Measurements from ENCODE around the gene NECAB2.
A peak's percentile ranks its signal among the peaks of the same experiment; 100 is the strongest.

NECAB2 gene

GRCh38 chr16:83996481-83997252, 28.6 kb downstream of the NECAB2 start:
- H3K9me2 ChIP-seq (replicated peaks; ENCODE audit: control insufficient read depth, low read length), result no peaks in the 10 kb centered on the region
- no peaks in the 10 kb centered on the region; the same call in 1 of the 2 replicates for H3K27me3 ChIP-seq (ENCODE audit: control insufficient read depth, low read length)
- no peaks in the 10 kb centered on the region for H3K79me2 ChIP-seq (ENCODE audit: control insufficient read depth, low read length)
- no peaks in the 10 kb centered on the region for H3K4me1 ChIP-seq (ENCODE audit: control insufficient read depth, low read length)
- no peak overlapping the region for H3K27ac ChIP-seq (ENCODE audit: low read depth, low read length)
- H3K36me3 ChIP-seq (ENCODE audit: control insufficient read depth, low read length), result no peaks in the 10 kb centered on the region
- no peaks in the 10 kb centered on the region for H4K20me1 ChIP-seq (ENCODE audit: control insufficient read depth, insufficient read depth, low read depth, low read length)
- H3K9me3 ChIP-seq (ENCODE audit: control insufficient read depth, insufficient read depth, low read length), result no peaks in the 10 kb centered on the region
- no peaks in the 10 kb centered on the region for H3F3A ChIP-seq (ENCODE audit: control insufficient read depth, insufficient read depth)
- H3K4me2 ChIP-seq (ENCODE audit: low read length), result no peak overlapping the region
- TF ChIP-seq, protein P1, sequence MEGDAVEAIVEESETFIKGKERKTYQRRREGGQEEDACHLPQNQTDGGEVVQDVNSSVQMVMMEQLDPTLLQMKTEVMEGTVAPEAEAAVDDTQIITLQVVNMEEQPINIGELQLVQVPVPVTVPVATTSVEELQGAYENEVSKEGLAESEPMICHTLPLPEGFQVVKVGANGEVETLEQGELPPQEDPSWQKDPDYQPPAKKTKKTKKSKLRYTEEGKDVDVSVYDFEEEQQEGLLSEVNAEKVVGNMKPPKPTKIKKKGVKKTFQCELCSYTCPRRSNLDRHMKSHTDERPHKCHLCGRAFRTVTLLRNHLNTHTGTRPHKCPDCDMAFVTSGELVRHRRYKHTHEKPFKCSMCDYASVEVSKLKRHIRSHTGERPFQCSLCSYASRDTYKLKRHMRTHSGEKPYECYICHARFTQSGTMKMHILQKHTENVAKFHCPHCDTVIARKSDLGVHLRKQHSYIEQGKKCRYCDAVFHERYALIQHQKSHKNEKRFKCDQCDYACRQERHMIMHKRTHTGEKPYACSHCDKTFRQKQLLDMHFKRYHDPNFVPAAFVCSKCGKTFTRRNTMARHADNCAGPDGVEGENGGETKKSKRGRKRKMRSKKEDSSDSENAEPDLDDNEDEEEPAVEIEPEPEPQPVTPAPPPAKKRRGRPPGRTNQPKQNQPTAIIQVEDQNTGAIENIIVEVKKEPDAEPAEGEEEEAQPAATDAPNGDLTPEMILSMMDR (IDR thresholded peaks at IDR 0.05; ENCODE audit: low read depth, low read length, poor library complexity, severe bottlenecking), result peak; percentile 32
- no peak for TF ChIP-seq EZH2phosphoT487 (IDR thresholded peaks at IDR 0.05; ENCODE audit: borderline replicate concordance, low read length)
- no peak overlapping the region for H3K4me3 ChIP-seq (ENCODE audit: low read length)

GRCh38 chr16:83998091-83998490, 30.0 kb downstream of the NECAB2 start:
- no peaks in the 10 kb centered on the region for H3K9me3 ChIP-seq (ENCODE audit: control insufficient read depth, insufficient read depth, low read length)

GRCh38 chr16:84000989-84001642, 33.1 kb downstream of the NECAB2 start:
- Histone ChIP-seq H3K4me2 (ENCODE audit: low read length) (no peak overlapping the region), H3K9me3 (ENCODE audit: control insufficient read depth, insufficient read depth, low read length) (no peaks in the 10 kb centered on the region), H3K4me3 (ENCODE audit: low read length) (no peak overlapping the region)

More at GRCh38 chr16:83998091-83998490, 30.0 kb downstream of the NECAB2 start:
- Histone ChIP-seq H3K4me2 (ENCODE audit: low read length) (no peak overlapping the region), H3K79me2 (ENCODE audit: control insufficient read depth, low read length) (no peaks in the 10 kb centered on the region), H3K36me3 (ENCODE audit: control insufficient read depth, low read length) (no peaks in the 10 kb centered on the region), H3K27me3 (ENCODE audit: control insufficient read depth, low read length) (no peaks in the 10 kb centered on the region; the same call in 1 of the 2 replicates), H4K20me1 (ENCODE audit: control insufficient read depth, insufficient read depth, low read depth, low read length) (no peaks in the 10 kb centered on the region), H3K9me2 (replicated peaks; ENCODE audit: control insufficient read depth, low read length) (no peaks in the 10 kb centered on the region), H3K4me3 (ENCODE audit: low read length) (no peak overlapping the region), H3F3A (ENCODE audit: control insufficient read depth, insufficient read depth) (no peaks in the 10 kb centered on the region), H3K27ac (ENCODE audit: low read depth, low read length) (no peak overlapping the region), H3K4me1 (ENCODE audit: control insufficient read depth, low read length) (no peaks in the 10 kb centered on the region)
- TF ChIP-seq EZH2phosphoT487 (IDR thresholded peaks at IDR 0.05; ENCODE audit: borderline replicate concordance, low read length), result no peak
- TF ChIP-seq, protein P1 (IDR thresholded peaks at IDR 0.05; ENCODE audit: low read depth, low read length, poor library complexity, severe bottlenecking), result no peak

More at GRCh38 chr16:84000989-84001642, 33.1 kb downstream of the NECAB2 start:
- no peaks in the 10 kb centered on the region for H3K36me3 ChIP-seq (ENCODE audit: control insufficient read depth, low read length)
- TF ChIP-seq, protein P1 (IDR thresholded peaks at IDR 0.05; ENCODE audit: low read depth, low read length, poor library complexity, severe bottlenecking), result no peak
- TF ChIP-seq EZH2phosphoT487 (IDR thresholded peaks at IDR 0.05; ENCODE audit: borderline replicate concordance, low read length), result no peak
- H3F3A ChIP-seq (ENCODE audit: control insufficient read depth, insufficient read depth), result no peaks in the 10 kb centered on the region
- no peak overlapping the region for H3K27ac ChIP-seq (ENCODE audit: low read depth, low read length)
- no peaks in the 10 kb centered on the region for H3K79me2 ChIP-seq (ENCODE audit: control insufficient read depth, low read length)
- H3K9me2 ChIP-seq (replicated peaks; ENCODE audit: control insufficient read depth, low read length), result no peaks in the 10 kb centered on the region
- H3K4me1 ChIP-seq (ENCODE audit: control insufficient read depth, low read length), result no peaks in the 10 kb centered on the region
- no peaks in the 10 kb centered on the region for H3K27me3 ChIP-seq (ENCODE audit: control insufficient read depth, low read length)
- no peaks in the 10 kb centered on the region for H4K20me1 ChIP-seq (ENCODE audit: control insufficient read depth, insufficient read depth, low read depth, low read length)

Measured in DOHH2 (cell line).